Bronchial epithelial cell (primary cell): ENCODE measurements around the gene RAP1GAP2. TPM values are rescaled to one million over a fixed set of nuclear protein-coding genes. Genes with fewer than 3 reads are reported as not detected.

ENCODE experiments used
- DNase-seq: peaks from one replicate; pipeline ENCODE4 v3.0.0-alpha.2; 2010; ENCODE audit warnings: low read depth
- FAIRE-seq: peaks from 2 replicates; lab custom pipeline; 2011; peaks lifted over from hg19 to GRCh38; lab: Jason Lieb, UNC
- H3K27me3 ChIP-seq: 2 replicates; pipeline ENCODE4 v1.5.1; 2011; ENCODE audit warnings: low read length; ENCODE audit not compliant: control insufficient read depth, insufficient read depth
- H3K36me3 ChIP-seq: 2 replicates; pipeline ENCODE4 v1.5.1; 2011; ENCODE audit warnings: low read length; ENCODE audit not compliant: control insufficient read depth, insufficient read depth
- H3K4me3 ChIP-seq: 2 replicates; pipeline ENCODE4 v1.5.1; 2011; ENCODE audit warnings: mild to moderate bottlenecking, low read depth, low read length, control low read depth
- CTCF ChIP-seq: IDR thresholded peaks from 2 replicates; pipeline ENCODE4 v1.5.1; 2011; ENCODE audit warnings: mild to moderate bottlenecking, moderate library complexity, low read length, control low read depth, inconsistent platforms; ENCODE audit not compliant: insufficient read depth, severe bottlenecking
- total RNA-seq: library from RNA; depleted of rRNA; stranded (reverse); fragments of >200 nt; gene quantifications from 2 replicates; pipeline ENCODE4 v1.2.1, GENCODE V29; 2014

Gene RAP1GAP2
- total RNA-seq, 1 donor from 2014 or later, result 15.0 TPM

- DNase-seq (no peak), FAIRE-seq (no peak)
- no peak for TF ChIP-seq CTCF
- Histone ChIP-seq H3K27me3 (no peaks in the 10 kb centered on the region), H3K36me3 (peaks cover 4% of the 10 kb centered on the region), H3K4me3 (no peak overlapping the region)
These were observed 109.7 kb downstream of the RAP1GAP2 start for GRCh38 chr17:2905696-2906501.

- H3K4me3 ChIP-seq, result no peak overlapping the region
- no peak for TF ChIP-seq CTCF
- H3K36me3 ChIP-seq, result peaks cover 4% of the 10 kb centered on the region
- no peak for DNase-seq
- no peak for FAIRE-seq
- no peaks in the 10 kb centered on the region for H3K27me3 ChIP-seq
These were observed 110.7 kb downstream of the RAP1GAP2 start for GRCh38 chr17:2906901-2907300.

- peaks cover 4% of the 10 kb centered on the region for H3K36me3 ChIP-seq
- H3K27me3 ChIP-seq, result no peaks in the 10 kb centered on the region
- no peak for TF ChIP-seq CTCF
- H3K4me3 ChIP-seq, result no peak overlapping the region
- DNase-seq (no peak), FAIRE-seq (no peak)
These were observed 113.1 kb downstream of the RAP1GAP2 start for GRCh38 chr17:2909175-2909845.

GRCh38 chr17:2909846-2910234 is 113.6 kb downstream of the RAP1GAP2 start:
- H3K27me3 ChIP-seq, result no peaks in the 10 kb centered on the region
- H3K36me3 ChIP-seq, result peaks cover 4% of the 10 kb centered on the region
- FAIRE-seq, result no peak
- H3K4me3 ChIP-seq, result no peak overlapping the region
- TF ChIP-seq CTCF, result no peak
- no peak for DNase-seq

- Histone ChIP-seq H3K36me3 (no peaks in the 10 kb centered on the region), H3K27me3 (no peaks in the 10 kb centered on the region), H3K4me3 (no peak overlapping the region)
- FAIRE-seq (no peak), DNase-seq (no peak)
- TF ChIP-seq CTCF, result no peak
These were observed 115.0 kb downstream of the RAP1GAP2 start for GRCh38 chr17:2911035-2911754.
